PC-3 (cell line): ENCODE results near the gene ANKRD23. TPM values are rescaled to one million over a fixed set of nuclear protein-coding genes. Genes with fewer than 3 reads are reported as not detected.

Experiments
- ATAC-seq: fragments of 200-7000 bp; cut with Tn5 transposase; 2 replicates; pipeline ENCODE4 v1.9.1; 2020; ENCODE audit warnings: mild to moderate bottlenecking, moderate library complexity
- BruUV-seq: library from RNA; stranded (reverse); fragments of 400-500 nt; replicated peaks from 2 replicates; lab custom pipeline; 2021; lab: Mats Ljungman, UMichigan
- CTCF ChIA-PET: fragments of 300-600 bp; sonication (Branson Sonifier 250); formaldehyde crosslinking; loops from one replicate; lab custom pipeline; 2022; ENCODE audit warnings: antibody characterized with exemption; lab: Charles Lee
- POLR2A ChIA-PET: fragments of 300-600 bp; sonication (Branson Sonifier 250); formaldehyde crosslinking; loops from one replicate; lab custom pipeline; 2022; ENCODE audit warnings: antibody characterized with exemption; ENCODE audit not compliant: unreplicated experiment; lab: Charles Lee
- DNase-seq: peaks from one replicate; pipeline ENCODE4 v3.0.0-alpha.2; 2015
- H2AFZ ChIP-seq: fragments of 300-600 bp; sonication (generic); 2 replicates; pipeline ENCODE4 v1.6.0; 2016; ENCODE audit warnings: antibody characterized with exemption, low read length
- H3F3A ChIP-seq: fragments of 300-600 bp; sonication (generic); one replicate; pipeline ENCODE4 v1.6.0; 2017; ENCODE audit warnings: antibody characterized with exemption, low read length, control low read depth, mild to moderate bottlenecking; ENCODE audit not compliant: unreplicated experiment
- H3K27ac ChIP-seq: fragments of 300-600 bp; sonication (generic); 2 replicates; pipeline ENCODE4 v1.5.1; 2016; ENCODE audit warnings: mild to moderate bottlenecking, low read length
- H3K27me3 ChIP-seq: fragments of 300-600 bp; sonication (generic); 2 replicates; pipeline ENCODE4 v1.6.1; 2016; ENCODE audit warnings: low read length, mixed read lengths
- H3K36me3 ChIP-seq: fragments of 300-600 bp; sonication (generic); 2 replicates; pipeline ENCODE4 v1.6.1; 2016; ENCODE audit warnings: low read depth, mixed run types, low read length, mixed read lengths
- H3K4me1 ChIP-seq: fragments of 300-600 bp; sonication (generic); 2 replicates; pipeline ENCODE4 v1.5.1; 2016; ENCODE audit warnings: low read length; ENCODE audit not compliant: insufficient read depth
- H3K4me2 ChIP-seq: fragments of 300-600 bp; sonication (generic); 2 replicates; pipeline ENCODE4 v1.6.0; 2016; ENCODE audit warnings: low read length
- H3K4me3 ChIP-seq: fragments of 300-600 bp; sonication (generic); 2 replicates; pipeline ENCODE4 v1.5.1; 2016; ENCODE audit warnings: mild to moderate bottlenecking, low read length, mixed read lengths
- H3K79me2 ChIP-seq: fragments of 300-600 bp; sonication (generic); 2 replicates; pipeline ENCODE4 v1.6.1; 2017; ENCODE audit warnings: low read length, mixed read lengths
- H3K9ac ChIP-seq: fragments of 300-600 bp; sonication (generic); 2 replicates; pipeline ENCODE4 v1.6.0; 2016; ENCODE audit warnings: mild to moderate bottlenecking, low read length
- H3K9me2 ChIP-seq: fragments of 300-600 bp; sonication (generic); replicated peaks from 2 replicates; pipeline ENCODE4 v1.6.1; 2016; ENCODE audit warnings: mixed run types, low read length, mixed read lengths
- H3K9me3 ChIP-seq: fragments of 300-600 bp; sonication (generic); 2 replicates; pipeline ENCODE4 v1.6.1; 2016; ENCODE audit warnings: low read length, mixed read lengths
- H4K20me1 ChIP-seq: fragments of 300-600 bp; sonication (generic); 2 replicates; pipeline ENCODE4 v1.6.1; 2016; ENCODE audit warnings: low read length, mixed read lengths
- CTCF ChIP-seq: fragments of 300-600 bp; sonication (generic); conservative IDR thresholded peaks from 2 replicates; pipeline ENCODE4 v1.5.1; 2017; ENCODE audit warnings: antibody characterized with exemption, low read depth, mild to moderate bottlenecking, low read length
- EZH2 ChIP-seq: fragments of 300-600 bp; sonication (generic); IDR thresholded peaks from one replicate; pipeline ENCODE4 v1.6.1; 2017; ENCODE audit warnings: antibody characterized with exemption, mild to moderate bottlenecking, low read length; ENCODE audit not compliant: unreplicated experiment
- EZH2phosphoT487 ChIP-seq: fragments of 300-600 bp; sonication (generic); IDR thresholded peaks from 2 replicates; pipeline ENCODE4 v1.6.1; 2018; ENCODE audit warnings: mild to moderate bottlenecking, antibody characterized with exemption, low read length, borderline replicate concordance
- intact Hi-C: fragments of 100-400 bp; cut with micrococcal nuclease; formaldehyde crosslinking; loops from 2 replicates; pipeline ENCODE4 v1.9.0; 2023
- total RNA-seq: library from RNA; depleted of rRNA; stranded (reverse); fragments of >200 nt; gene quantifications from 2 replicates; pipeline ENCODE4 v1.2.3, GENCODE V29; 2014

ANKRD23 gene
- total RNA-seq, 1 experiment from 2014 or later: 8.2 TPM

- H3K9ac ChIP-seq: no peak overlapping the region
- no peaks in the 10 kb centered on the region for H4K20me1 ChIP-seq
- DNase-seq (peak; percentile 75), ATAC-seq (peak; percentile 96)
- CTCF ChIA-PET: interaction anchor here (0.9 kb wide), 1 partner anchor 34 kb away, joined by 3 read pairs; no protein-coding TSS in a partner anchor
- no peaks in the 10 kb centered on the region for H3F3A ChIP-seq
- POLR2A ChIA-PET: no interaction called here
- no peak overlapping the region for H2AFZ ChIP-seq
- intact Hi-C loops: loop anchor here (2.0 to 5.0 kb wide), 3 partner anchors 40 to 164 kb away; partner anchors contain the start of genes CNNM4, KANSL3 and LMAN2L
- no peaks in the 10 kb centered on the region for H3K4me1 ChIP-seq
- no peaks in the 10 kb centered on the region for H3K79me2 ChIP-seq
- no peaks in the 10 kb centered on the region for H3K9me2 ChIP-seq
- H3K4me2 ChIP-seq: no peak overlapping the region
- H3K36me3 ChIP-seq: peaks cover 3% of the 10 kb centered on the region; the same call in 1 of the 2 replicates
- H3K9me3 ChIP-seq: no peaks in the 10 kb centered on the region
- no peaks in the 10 kb centered on the region for H3K27me3 ChIP-seq
- H3K27ac ChIP-seq: no peak overlapping the region
- no TSS peak for BruUV-seq
- H3K4me3 ChIP-seq: no peak overlapping the region
- TF ChIP-seq EZH2 (no peak), CTCF (peak; percentile 92)
Observed at GRCh38 chr2:96801005-96801785, 42.6 kb downstream of the ANKRD23 start.

- ChIA-PET CTCF (interaction anchor here (0.9 kb wide), 1 partner anchor 33 kb away, joined by 3 read pairs; no protein-coding TSS in a partner anchor), POLR2A (no interaction called here)
- H2AFZ ChIP-seq: no peak overlapping the region
- H3K4me2 ChIP-seq: no peak overlapping the region
- BruUV-seq: no TSS peak
- ATAC-seq (no peak; the same call in 1 of the 2 replicates), DNase-seq (no peak)
- H3K27ac ChIP-seq: no peak overlapping the region
- no peaks in the 10 kb centered on the region for H3K27me3 ChIP-seq
- no peaks in the 10 kb centered on the region for H3K9me3 ChIP-seq
- H3K4me3 ChIP-seq: no peak overlapping the region
- H3F3A ChIP-seq: no peaks in the 10 kb centered on the region
- H4K20me1 ChIP-seq: no peaks in the 10 kb centered on the region
- H3K9me2 ChIP-seq: no peaks in the 10 kb centered on the region
- no peak overlapping the region for H3K9ac ChIP-seq
- intact Hi-C loops: loop anchor here (2.0 to 5.0 kb wide), 3 partner anchors 40 to 163 kb away; partner anchors contain the start of genes CNNM4, KANSL3 and LMAN2L
- H3K79me2 ChIP-seq: no peaks in the 10 kb centered on the region
- H3K36me3 ChIP-seq: peaks cover 3% of the 10 kb centered on the region; the same call in 1 of the 2 replicates
- H3K4me1 ChIP-seq: no peaks in the 10 kb centered on the region
- TF ChIP-seq EZH2phosphoT487: no peak
- no peak for TF ChIP-seq CTCF
- TF ChIP-seq EZH2: no peak
Observed at GRCh38 chr2:96800061-96801004, 43.5 kb downstream of the ANKRD23 start.
